AG04450 (cell line): ENCODE measurements around the gene PCGF6. TPM values are rescaled to one million over a fixed set of nuclear protein-coding genes. Genes with fewer than 3 reads are reported as not detected.

Experiments used
- CTCF ChIA-PET: fragments of 300-600, 350-600 bp; formaldehyde crosslinking; extraction: SDS; loops from one replicate; lab custom pipeline; 2022; ENCODE audit warnings: antibody characterized with exemption, inconsistent platforms; lab: Charles Lee
- POLR2A ChIA-PET: fragments of 350-600 bp; formaldehyde crosslinking; extraction: SDS; loops from one replicate; lab custom pipeline; 2021; ENCODE audit warnings: antibody characterized with exemption, inconsistent platforms; lab: Yijun Ruan, JAX
- DNase-seq: peaks from one replicate; pipeline ENCODE4 v3.0.0-alpha.2; 2011; ENCODE audit warnings: low read depth, low spot score
- H3K27ac ChIP-seq: one replicate; pipeline ENCODE4 v1.5.1; 2012; ENCODE audit warnings: low read depth, low read length, control low read depth
- H3K27me3 ChIP-seq: one replicate; pipeline ENCODE4 v1.6.0; 2012; ENCODE audit warnings: low read length; ENCODE audit not compliant: control insufficient read depth, insufficient read depth
- H3K4me3 ChIP-seq: 2 replicates; pipeline ENCODE4 v1.5.1; 2011; ENCODE audit warnings: mild to moderate bottlenecking, low read depth, low read length, control low read depth
- H3K9me3 ChIP-seq: 2 replicates; pipeline ENCODE4 v1.5.1; 2012; ENCODE audit warnings: low read length; ENCODE audit not compliant: control insufficient read depth, insufficient read depth
- polyA minus RNA-seq: library from RNA; depleted of rRNA, polyadenylated mRNA; stranded (reverse); fragments of >200 nt; gene quantifications from 2 replicates; pipeline ENCODE4 v1.2.3, GENCODE V29; 2011; rRNA and poly(A)+ RNA removed
- polyA plus RNA-seq: library from polyadenylated mRNA; depleted of rRNA; stranded (reverse); fragments of >200 nt; gene quantifications from 2 replicates; pipeline ENCODE4 v1.2.3, GENCODE V29; 2011; rRNA removed
- TF ChIP-seq, protein P1 (sequence below): IDR thresholded peaks from 2 replicates; pipeline ENCODE4 v1.5.1; 2011; ENCODE audit warnings: low read depth, low read length, control low read depth, inconsistent platforms

Gene PCGF6, protein sequence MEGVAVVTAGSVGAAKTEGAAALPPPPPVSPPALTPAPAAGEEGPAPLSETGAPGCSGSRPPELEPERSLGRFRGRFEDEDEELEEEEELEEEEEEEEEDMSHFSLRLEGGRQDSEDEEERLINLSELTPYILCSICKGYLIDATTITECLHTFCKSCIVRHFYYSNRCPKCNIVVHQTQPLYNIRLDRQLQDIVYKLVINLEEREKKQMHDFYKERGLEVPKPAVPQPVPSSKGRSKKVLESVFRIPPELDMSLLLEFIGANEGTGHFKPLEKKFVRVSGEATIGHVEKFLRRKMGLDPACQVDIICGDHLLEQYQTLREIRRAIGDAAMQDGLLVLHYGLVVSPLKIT
- 6.9 and 9.9 TPM in 2 replicates for polyA plus RNA-seq
- 3.5 and 3.9 TPM in 2 replicates for polyA minus RNA-seq

DNA sequence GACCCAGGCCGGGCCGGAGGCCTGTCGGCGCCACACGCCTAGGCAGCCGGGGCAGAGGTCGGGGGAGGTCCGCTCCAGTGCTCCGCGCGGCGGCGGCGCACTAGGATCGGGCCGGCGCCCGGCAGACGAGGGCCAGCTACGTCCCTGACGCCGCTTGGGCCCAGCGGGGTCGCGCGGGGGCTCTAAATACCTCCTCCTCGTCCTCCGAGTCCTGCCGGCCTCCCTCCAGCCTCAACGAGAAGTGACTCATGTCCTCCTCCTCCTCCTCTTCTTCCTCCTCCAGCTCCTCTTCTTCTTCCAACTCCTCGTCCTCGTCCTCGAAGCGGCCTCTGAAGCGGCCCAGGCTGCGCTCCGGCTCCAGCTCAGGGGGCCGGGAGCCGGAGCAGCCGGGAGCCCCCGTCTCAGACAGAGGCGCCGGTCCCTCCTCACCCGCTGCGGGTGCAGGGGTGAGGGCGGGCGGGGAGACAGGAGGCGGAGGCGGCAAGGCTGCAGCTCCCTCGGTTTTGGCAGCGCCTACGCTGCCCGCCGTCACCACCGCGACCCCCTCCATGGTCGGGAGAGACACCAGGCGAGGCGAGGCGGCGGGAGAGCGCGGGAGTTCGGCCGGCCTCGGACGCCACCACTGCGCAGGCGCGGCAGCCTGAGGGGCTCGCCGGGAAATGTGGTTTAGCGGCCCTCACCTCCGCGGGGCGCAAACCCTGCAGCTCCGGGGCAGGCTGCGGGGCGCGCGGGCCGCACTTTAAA lies at the start of gene PCGF6:
Gene PCGF6, minus strand, starts transcription at position 624 of the 744 bp plus-strand sequence. Its CDS starts 74 bp downstream, at position 550.
- TF ChIP-seq, protein P1, sequence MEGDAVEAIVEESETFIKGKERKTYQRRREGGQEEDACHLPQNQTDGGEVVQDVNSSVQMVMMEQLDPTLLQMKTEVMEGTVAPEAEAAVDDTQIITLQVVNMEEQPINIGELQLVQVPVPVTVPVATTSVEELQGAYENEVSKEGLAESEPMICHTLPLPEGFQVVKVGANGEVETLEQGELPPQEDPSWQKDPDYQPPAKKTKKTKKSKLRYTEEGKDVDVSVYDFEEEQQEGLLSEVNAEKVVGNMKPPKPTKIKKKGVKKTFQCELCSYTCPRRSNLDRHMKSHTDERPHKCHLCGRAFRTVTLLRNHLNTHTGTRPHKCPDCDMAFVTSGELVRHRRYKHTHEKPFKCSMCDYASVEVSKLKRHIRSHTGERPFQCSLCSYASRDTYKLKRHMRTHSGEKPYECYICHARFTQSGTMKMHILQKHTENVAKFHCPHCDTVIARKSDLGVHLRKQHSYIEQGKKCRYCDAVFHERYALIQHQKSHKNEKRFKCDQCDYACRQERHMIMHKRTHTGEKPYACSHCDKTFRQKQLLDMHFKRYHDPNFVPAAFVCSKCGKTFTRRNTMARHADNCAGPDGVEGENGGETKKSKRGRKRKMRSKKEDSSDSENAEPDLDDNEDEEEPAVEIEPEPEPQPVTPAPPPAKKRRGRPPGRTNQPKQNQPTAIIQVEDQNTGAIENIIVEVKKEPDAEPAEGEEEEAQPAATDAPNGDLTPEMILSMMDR: peak; percentile 3; the same call in 1 of the 2 replicates
- CTCF ChIA-PET: interaction anchor here (1.1 kb wide), 1 partner anchor 17 kb away, joined by 3 read pairs; no protein-coding TSS in a partner anchor
- H3K9me3 ChIP-seq: no peaks in the 10 kb centered on the region
- peak within 1 kb of the TSS; percentile 72 for H3K4me3 ChIP-seq
- peak; percentile 34 for DNase-seq
- H3K27me3 ChIP-seq: no peaks in the 10 kb centered on the region
- H3K27ac ChIP-seq: peak within 1 kb of the TSS; percentile 75
- POLR2A ChIA-PET: interaction anchor here (0.6 to 0.7 kb wide), 3 partner anchors 14 to 1237 kb away, joined by 3 read pairs; no protein-coding TSS in a partner anchor

DNA sequence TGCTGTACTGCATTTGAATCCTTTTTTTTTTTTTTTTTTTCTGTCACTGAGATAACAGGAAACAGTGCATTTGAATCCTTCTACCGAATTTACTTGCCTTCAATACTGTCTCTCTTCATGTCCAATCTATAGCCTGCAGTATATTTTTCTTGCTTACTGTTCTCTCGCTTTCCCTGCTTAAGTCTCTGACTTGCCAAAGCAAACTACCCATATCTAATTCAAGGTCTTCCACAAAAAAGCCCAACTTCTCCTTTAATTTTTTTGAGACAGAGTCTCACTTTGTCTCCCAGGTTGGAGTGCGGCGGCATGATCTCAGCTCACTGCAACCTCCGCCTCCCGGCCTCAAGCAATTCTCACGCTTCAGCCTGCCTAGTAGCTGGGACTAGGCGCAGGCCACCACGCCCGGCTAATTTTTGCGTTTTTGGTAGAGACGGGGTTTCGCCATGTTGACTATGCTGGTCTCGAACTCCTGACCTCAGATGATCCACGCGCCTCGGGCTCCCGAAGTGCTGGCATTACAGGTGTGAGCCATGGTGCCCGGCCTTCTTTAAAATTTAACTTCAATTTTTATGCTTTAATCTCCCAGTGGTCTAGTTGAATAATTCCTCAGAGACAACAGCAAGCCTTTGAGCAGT lies 46.4 kb upstream of the PCGF6 start:
- no peak for DNase-seq
- CTCF ChIA-PET: interaction anchor here (1.0 to 1.6 kb wide), 3 partner anchors 19 to 725 kb away, joined by 3 to 9 read pairs (median 3); partner anchors contain the start of gene SFR1

DNA sequence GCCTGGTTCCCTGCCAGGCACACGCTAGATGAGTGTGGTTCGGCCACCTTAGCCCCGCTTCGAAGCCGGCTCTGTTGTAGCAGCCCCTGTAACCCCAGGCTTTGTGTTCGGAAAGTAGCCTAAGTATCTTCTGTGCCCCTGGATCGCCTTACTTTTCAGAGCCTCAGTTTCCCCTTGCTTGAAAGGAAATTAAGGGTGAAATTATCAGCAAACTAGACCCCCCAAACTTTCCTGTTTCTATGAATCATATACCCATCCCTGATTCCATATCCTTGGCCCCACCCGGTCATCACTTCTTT lies 45.8 kb upstream of the PCGF6 start:
- CTCF ChIA-PET: interaction anchor here (1.3 to 1.6 kb wide), 2 partner anchors 20 to 89 kb away, joined by 3 to 9 read pairs; no protein-coding TSS in a partner anchor
- TF ChIP-seq, protein P1: no peak
- no peak for DNase-seq
- Histone ChIP-seq H3K4me3 (peak overlapping the region; percentile 98), H3K9me3 (no peaks in the 10 kb centered on the region), H3K27me3 (no peaks in the 10 kb centered on the region), H3K27ac (peak overlapping the region; percentile 57)
- POLR2A ChIA-PET: interaction anchor here (0.9 kb wide), 1 partner anchor 56 kb away, joined by 3 read pairs; the partner anchor contains the start of gene CALHM2

More for the DNA sequence above, 46.4 kb upstream of the PCGF6 start:
- no peaks in the 10 kb centered on the region for H3K27me3 ChIP-seq
- H3K27ac ChIP-seq: no peak overlapping the region
- no peaks in the 10 kb centered on the region for H3K9me3 ChIP-seq
- TF ChIP-seq, protein P1: no peak
- POLR2A ChIA-PET: no interaction called here
- H3K4me3 ChIP-seq: peak overlapping the region; percentile 98

DNA sequence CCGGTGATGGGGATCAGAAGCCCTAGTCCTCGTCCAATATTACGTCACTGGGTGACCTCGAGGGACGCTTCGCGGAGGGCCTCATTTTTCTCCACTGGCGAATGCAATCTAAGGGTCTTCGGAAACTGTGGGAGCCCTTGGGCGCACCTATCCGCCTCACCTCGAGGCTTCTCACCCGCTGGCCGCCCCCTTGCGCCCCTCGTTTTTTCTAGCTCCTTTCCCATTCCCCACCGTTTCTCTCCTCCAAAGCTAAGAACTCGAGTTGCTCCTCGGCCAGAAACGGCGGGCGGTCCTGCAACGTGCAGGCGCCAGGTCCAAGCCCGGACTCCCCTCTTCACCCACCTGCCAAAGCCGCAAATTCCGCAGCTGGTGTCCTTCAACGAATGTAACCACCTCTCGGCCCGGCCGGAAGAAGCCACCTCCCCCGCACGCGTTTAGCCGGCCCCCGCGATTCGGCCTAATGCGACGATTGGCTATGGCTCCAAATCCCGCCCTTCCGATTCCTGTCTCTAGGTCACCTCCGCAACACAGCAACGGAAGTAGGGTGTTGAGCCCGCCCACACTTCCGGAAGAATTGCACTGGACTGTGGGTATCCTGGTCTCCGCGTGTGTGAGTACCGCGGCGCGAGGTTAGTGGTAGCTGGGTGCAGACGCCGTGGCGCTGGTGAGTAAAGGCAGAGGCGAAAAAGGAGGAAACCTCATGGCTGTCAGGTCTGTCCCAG lies 45.3 kb upstream of the PCGF6 start, which contains the start of the genes ATP5MK and PDCD11:
Gene ATP5MK, minus strand, starts transcription at position 409 of the 722 bp plus-strand sequence. CDS start 4,018 bp downstream, outside the sequence.
Gene PDCD11, plus strand, starts transcription at position 560 of the 722 bp plus-strand sequence. CDS start 1,801 bp downstream, outside the sequence.
- Histone ChIP-seq H3K4me3 (peak within 1 kb of the TSS; percentile 98), H3K9me3 (no peaks in the 10 kb centered on the region), H3K27me3 (no peaks in the 10 kb centered on the region), H3K27ac (peak within 1 kb of the TSS; percentile 77)
- ChIA-PET CTCF (interaction anchor here (1.3 kb wide), 1 partner anchor 20 kb away, joined by 3 read pairs; no protein-coding TSS in a partner anchor), POLR2A (interaction anchor here (0.9 to 1.0 kb wide), 3 partner anchors 56 to 96 kb away, joined by 3 read pairs; partner anchors contain the start of gene CALHM2)
- TF ChIP-seq, protein P1: 0 out of 2 replicates have a peak, but pooled peaks have one; percentile 29
- peak; percentile 94 for DNase-seq
